ACC112 (cell line): ENCODE data around the gene SMAD7.

Source experiments
- H2AFZ ChIP-seq: fragments of 200-600 bp; sonication (generic); one replicate; pipeline ENCODE4 v1.6.0; 2017; ENCODE audit warnings: antibody characterized with exemption, low read length; ENCODE audit not compliant: unreplicated experiment
- H3K27ac ChIP-seq: fragments of 200-600 bp; sonication (generic); 2 replicates; pipeline ENCODE4 v1.5.1; 2014; ENCODE audit warnings: low read depth, mild to moderate bottlenecking, antibody characterized with exemption, low read length, moderate library complexity
- H3K27me3 ChIP-seq: fragments of 200-600 bp; sonication (generic); 2 replicates; pipeline ENCODE4 v1.6.1; 2014; ENCODE audit warnings: mild to moderate bottlenecking, antibody characterized with exemption, low read length, moderate library complexity, mixed read lengths; ENCODE audit not compliant: insufficient read depth
- H3K36me3 ChIP-seq: fragments of 200-600 bp; sonication (generic); 2 replicates; pipeline ENCODE4 v1.6.1; 2016; ENCODE audit warnings: mild to moderate bottlenecking, antibody characterized with exemption, low read length, moderate library complexity, mixed read lengths; ENCODE audit not compliant: insufficient read depth
- H3K4me1 ChIP-seq: fragments of 200-600 bp; sonication (generic); one replicate; pipeline ENCODE4 v1.6.1; 2016; ENCODE audit warnings: low read length, mixed read lengths; ENCODE audit not compliant: insufficient read depth, unreplicated experiment, control insufficient read depth
- H3K4me3 ChIP-seq: fragments of 200-600 bp; sonication (generic); 2 replicates; pipeline ENCODE4 v1.5.1; 2014; ENCODE audit warnings: mild to moderate bottlenecking, low read depth, low read length
- H3K79me2 ChIP-seq: fragments of 200-600 bp; sonication (generic); one replicate; pipeline ENCODE4 v1.6.0; 2016; ENCODE audit warnings: low read length; ENCODE audit not compliant: control insufficient read depth, unreplicated experiment, insufficient read depth

The SMAD7 gene

GRCh38 chr18:48949606-48950535 is 894 bp downstream of the SMAD7 start:
- Histone ChIP-seq H3K27me3 (no peaks in the 10 kb centered on the region), H3K36me3 (no peaks in the 10 kb centered on the region), H2AFZ (no peak overlapping the region), H3K4me3 (peak overlapping the region; percentile 99), H3K27ac (peak overlapping the region; percentile 13), H3K4me1 (peaks cover 22% of the 10 kb centered on the region), H3K79me2 (peaks cover 69% of the 10 kb centered on the region)

DNA sequence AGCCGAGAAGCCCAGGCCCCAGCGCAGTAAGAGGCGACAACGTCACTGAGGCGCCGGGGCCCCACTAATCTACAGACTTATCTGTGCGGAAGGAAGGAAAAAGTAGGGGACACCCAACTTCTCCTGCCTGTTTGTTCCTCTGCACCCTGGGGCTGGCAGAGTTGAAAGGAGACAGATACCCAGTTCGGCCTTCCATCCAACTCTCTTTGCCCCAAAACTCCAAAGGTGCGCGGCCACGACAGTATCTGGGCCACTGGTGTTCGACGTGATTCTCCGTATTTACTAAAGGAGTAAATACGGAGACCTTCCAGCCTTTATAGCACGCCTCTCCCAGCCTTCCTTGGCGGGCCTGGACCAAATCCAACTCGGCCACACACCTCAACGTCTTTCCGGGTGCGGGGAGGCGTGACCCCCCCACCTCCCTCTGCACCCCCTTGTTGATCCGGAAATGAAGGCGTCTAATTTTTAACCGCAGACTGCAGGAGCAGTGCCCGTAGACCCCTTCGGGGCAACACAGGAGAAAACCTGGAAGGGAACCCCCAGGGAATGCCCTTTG is 1.6 kb downstream of the SMAD7 start:
- H3K36me3 ChIP-seq, result 0 out of 2 replicates have a peak, but pooled peaks cover 6% of the 10 kb centered on the region
- H3K4me1 ChIP-seq, result peaks cover 23% of the 10 kb centered on the region
- H2AFZ ChIP-seq, result no peak overlapping the region
- peak overlapping the region; percentile 13 for H3K27ac ChIP-seq
- no peaks in the 10 kb centered on the region for H3K27me3 ChIP-seq
- H3K4me3 ChIP-seq, result peak overlapping the region; percentile 99
- H3K79me2 ChIP-seq, result peaks cover 77% of the 10 kb centered on the region

DNA sequence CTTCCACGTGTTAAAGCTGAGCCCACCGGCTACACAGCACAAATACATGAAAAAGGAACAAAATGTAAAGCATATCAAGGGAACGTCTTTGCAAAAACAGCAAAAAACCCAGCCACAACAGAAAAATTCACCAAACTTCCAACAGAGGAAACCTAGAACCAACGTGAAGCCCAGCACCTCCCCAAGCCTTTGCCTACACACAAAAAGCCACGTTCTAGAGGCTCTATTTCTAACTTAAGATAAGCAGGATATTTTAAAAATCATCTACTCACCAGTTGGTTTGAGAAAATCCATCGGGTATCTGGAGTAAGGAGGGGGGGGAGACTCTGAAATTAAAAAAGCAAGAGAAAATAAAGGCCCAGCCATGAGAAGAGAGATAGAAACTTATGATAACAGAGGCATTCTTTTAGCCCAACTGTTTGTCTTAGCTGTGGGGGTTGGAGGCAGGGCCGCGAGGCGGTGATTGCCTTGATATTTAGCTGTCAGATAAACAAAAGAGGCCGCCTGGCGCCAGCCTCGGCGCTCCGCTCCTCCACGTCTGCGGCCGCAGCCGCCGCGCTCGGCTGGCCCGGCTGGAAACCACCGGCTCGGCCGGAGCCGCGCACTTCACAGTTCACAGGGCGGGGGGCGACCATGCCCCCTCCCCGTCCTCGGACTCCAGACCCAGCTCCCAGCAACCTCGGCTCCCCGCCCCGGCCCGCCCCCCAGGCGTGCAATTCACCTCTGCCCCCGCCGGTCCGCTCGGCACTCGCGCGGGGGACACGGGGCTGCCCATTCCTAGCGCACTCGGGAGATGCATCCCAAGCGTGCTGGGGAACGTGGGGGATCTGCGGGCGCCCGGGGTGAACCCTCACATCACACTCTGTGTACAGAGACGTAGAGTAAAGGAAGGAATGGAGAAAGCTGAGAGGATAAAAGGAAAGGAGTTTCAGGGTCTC is 2.4 kb downstream of the SMAD7 start:
- peak overlapping the region; percentile 99 for H3K4me3 ChIP-seq
- H3K27me3 ChIP-seq, result no peaks in the 10 kb centered on the region
- H2AFZ ChIP-seq, result no peak overlapping the region
- H3K36me3 ChIP-seq, result 0 out of 2 replicates have a peak, but pooled peaks cover 7% of the 10 kb centered on the region
- peaks cover 30% of the 10 kb centered on the region for H3K4me1 ChIP-seq
- peaks cover 84% of the 10 kb centered on the region for H3K79me2 ChIP-seq
- H3K27ac ChIP-seq, result peak overlapping the region; percentile 13

DNA sequence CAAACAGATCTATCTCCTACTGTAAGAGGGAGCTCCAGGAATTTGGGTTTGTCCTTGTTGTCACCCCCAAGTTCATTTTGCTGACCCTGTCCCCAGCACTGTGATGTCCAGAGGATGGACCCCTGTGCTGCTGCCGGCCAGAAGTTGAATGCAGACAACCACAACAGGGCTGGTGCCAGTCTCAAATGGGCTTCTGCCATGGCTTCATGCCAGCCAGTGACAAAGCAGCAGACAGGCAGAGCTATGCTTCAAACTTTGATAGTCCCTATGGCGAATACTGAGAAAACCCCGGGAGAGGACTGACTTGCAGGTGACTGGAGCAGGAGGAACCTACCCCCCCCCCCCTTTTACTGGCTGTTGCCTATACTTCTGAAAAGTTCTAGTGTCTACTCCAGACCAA is 3.2 kb downstream of the SMAD7 start:
- Histone ChIP-seq H3K4me1 (peaks cover 38% of the 10 kb centered on the region), H3K79me2 (peaks cover 92% of the 10 kb centered on the region), H3K36me3 (0 out of 2 replicates have a peak, but pooled peaks cover 7% of the 10 kb centered on the region), H3K27ac (peak overlapping the region; percentile 13; the same call in 1 of the 2 replicates), H2AFZ (no peak overlapping the region), H3K4me3 (peak overlapping the region; percentile 99), H3K27me3 (no peaks in the 10 kb centered on the region)

GRCh38 chr18:48947092-48947491 is 3.7 kb downstream of the SMAD7 start:
- H3K36me3 ChIP-seq, result 0 out of 2 replicates have a peak, but pooled peaks cover 7% of the 10 kb centered on the region
- peak overlapping the region; percentile 99 for H3K4me3 ChIP-seq
- H3K27ac ChIP-seq, result peak overlapping the region; percentile 32; the same call in 1 of the 2 replicates
- peaks cover 42% of the 10 kb centered on the region for H3K4me1 ChIP-seq
- H3K79me2 ChIP-seq, result peaks cover 96% of the 10 kb centered on the region
- no peaks in the 10 kb centered on the region for H3K27me3 ChIP-seq
- H2AFZ ChIP-seq, result no peak overlapping the region

GRCh38 chr18:48946329-48946835 is 4.4 kb downstream of the SMAD7 start:
- Histone ChIP-seq H2AFZ (no peak overlapping the region), H3K4me3 (peak overlapping the region; percentile 99), H3K36me3 (0 out of 2 replicates have a peak, but pooled peaks cover 7% of the 10 kb centered on the region), H3K27ac (peak overlapping the region; percentile 32; the same call in 1 of the 2 replicates), H3K79me2 (peaks cover 99% of the 10 kb centered on the region), H3K4me1 (peaks cover 49% of the 10 kb centered on the region), H3K27me3 (no peaks in the 10 kb centered on the region)

DNA sequence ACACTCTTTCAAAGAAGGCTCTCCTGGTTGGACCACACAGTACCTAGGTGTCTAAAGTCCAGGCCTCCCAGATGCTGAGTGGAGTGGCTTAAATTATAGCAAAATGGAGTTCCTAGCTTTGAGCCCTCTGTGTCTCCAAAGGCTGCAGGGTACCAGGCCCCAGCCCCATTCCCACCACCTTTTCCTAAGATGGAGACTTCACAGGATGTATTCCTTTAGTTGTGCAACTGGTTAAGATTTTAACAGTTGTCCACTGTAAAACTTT is 4.9 kb downstream of the SMAD7 start:
- Histone ChIP-seq H3K4me3 (peak overlapping the region; percentile 99), H3K27ac (peak overlapping the region; percentile 32; the same call in 1 of the 2 replicates), H3K4me1 (peaks cover 54% of the 10 kb centered on the region), H2AFZ (no peak overlapping the region), H3K36me3 (0 out of 2 replicates have a peak, but pooled peaks cover 7% of the 10 kb centered on the region), H3K27me3 (no peaks in the 10 kb centered on the region), H3K79me2 (peaks cover 99% of the 10 kb centered on the region)

GRCh38 chr18:48944634-48945033 is 6.1 kb downstream of the SMAD7 start:
- 0 out of 2 replicates have a peak, but pooled peaks cover 7% of the 10 kb centered on the region for H3K36me3 ChIP-seq
- H3K27ac ChIP-seq, result peak overlapping the region; percentile 75; the same call in 1 of the 2 replicates
- H3K4me1 ChIP-seq, result peaks cover 67% of the 10 kb centered on the region
- H3K4me3 ChIP-seq, result no peak overlapping the region; the same call in 1 of the 2 replicates
- no peak overlapping the region for H2AFZ ChIP-seq
- no peaks in the 10 kb centered on the region for H3K27me3 ChIP-seq
- peaks cover 99% of the 10 kb centered on the region for H3K79me2 ChIP-seq

GRCh38 chr18:48943736-48944527 is 6.8 kb downstream of the SMAD7 start:
- no peak overlapping the region for H2AFZ ChIP-seq
- peaks cover 69% of the 10 kb centered on the region for H3K4me1 ChIP-seq
- no peaks in the 10 kb centered on the region for H3K27me3 ChIP-seq
- H3K79me2 ChIP-seq, result peaks cover 98% of the 10 kb centered on the region
- peak overlapping the region; percentile 50 for H3K4me3 ChIP-seq
- H3K27ac ChIP-seq, result peak overlapping the region; percentile 75
- H3K36me3 ChIP-seq, result 0 out of 2 replicates have a peak, but pooled peaks cover 7% of the 10 kb centered on the region
